Measurements from ENCODE around the gene SAMD15.

- TF ChIP-seq CTCF (conservative IDR thresholded peaks at IDR 0.05; ENCODE audit: low read depth in 2 of 2) = no peak
- no peak for TF ChIP-seq REST (IDR thresholded peaks at IDR 0.05; ENCODE audit: unreplicated experiment)
- TF ChIP-seq EZH2 (IDR thresholded peaks at IDR 0.05; ENCODE audit: low read depth, unreplicated experiment) = no peak
- no peak for TF ChIP-seq EZH2phosphoT487 (IDR thresholded peaks at IDR 0.05; ENCODE audit: unreplicated experiment)
Observed at GRCh38 chr14:77342726-77343397, 34.3 kb upstream of the SAMD15 start.
